HepG2 (cell line): ENCODE data around the gene FAM234B. TPM values are rescaled to one million over a fixed set of nuclear protein-coding genes. Genes with fewer than 3 reads are reported as not detected.

Experiments
- ATAC-seq: fragments of 200-7000 bp; cut with Tn5 transposase; 3 replicates; pipeline ENCODE4 v1.9.1; 2020; ENCODE audit warnings: mild to moderate bottlenecking, moderate library complexity
- BruUV-seq: library from RNA; stranded (reverse); fragments of 400-500 nt; replicated peaks from 2 replicates; lab custom pipeline; 2021; lab: Mats Ljungman, UMichigan
- CTCF ChIA-PET: fragments of 300-600 bp; formaldehyde crosslinking; extraction: SDS; loops from one replicate; lab custom pipeline; 2021; ENCODE audit warnings: low total read pairs, inconsistent platforms, low intra/inter-chr PET ratio; lab: Yijun Ruan, JAX
- POLR2A ChIA-PET: fragments of 350-600 bp; sonication (Branson Sonifier 250); formaldehyde crosslinking; loops from one replicate; lab custom pipeline; 2020; ENCODE audit warnings: antibody characterized with exemption, inconsistent platforms; lab: Yijun Ruan, JAX
- DNase-seq: peaks from one replicate; pipeline ENCODE4 v3.0.0-alpha.2; 2015; ENCODE audit warnings: low spot score
- FAIRE-seq: peaks from 3 replicates; lab custom pipeline; 2011; peaks lifted over from hg19 to GRCh38; lab: Jason Lieb, UNC
- H2AFZ ChIP-seq: one replicate; pipeline ENCODE4 v1.6.1; 2011; ENCODE audit warnings: low read length, inconsistent platforms
- H3K27ac ChIP-seq: fragments of 300-600 bp; 3 replicates; pipeline ENCODE4 v1.8.0; 2011; ENCODE audit warnings: mixed run types, mild to moderate bottlenecking, mixed read lengths, low read length, inconsistent platforms; ENCODE audit not compliant: insufficient read depth; ENCODE audit errors: extremely low read length
- H3K27me3 ChIP-seq, 2 experiments: fragments of 200-600 bp in 1 of 2; 2 replicates in 1 of 2; 3 replicates in 1 of 2; pipeline versions ENCODE4 v1.6.0 to v1.8.0; 2011; ENCODE audit warnings: low read length in 2 of 2, mild to moderate bottlenecking in 2 of 2, moderate library complexity in 2 of 2, inconsistent platforms in 1 of 2; ENCODE audit not compliant: insufficient read depth in 2 of 2, control insufficient read depth in 1 of 2
- H3K36me3 ChIP-seq, 2 experiments: fragments of 200-600 bp in 1 of 2; replicated peaks in 1 of 2; 2 replicates in 1 of 2; 3 replicates in 1 of 2; pipeline versions ENCODE4 v1.5.1 to v1.8.0; 2011; ENCODE audit warnings: low read length in 2 of 2, inconsistent platforms in 1 of 2; ENCODE audit not compliant: insufficient read depth in 2 of 2, control insufficient read depth in 1 of 2
- H3K4me1 ChIP-seq: 2 replicates; pipeline ENCODE4 v1.5.1; 2012; ENCODE audit warnings: low read length, inconsistent platforms; ENCODE audit not compliant: insufficient read depth
- H3K4me2 ChIP-seq: 2 replicates; pipeline ENCODE4 v1.6.0; 2011; ENCODE audit warnings: low read depth, low read length, inconsistent platforms
- H3K4me3 ChIP-seq, 3 experiments: fragments of 200-600 bp in 1 of 3; sonication (generic), shearing (Covaris generic) in 1 of 3; replicated peaks in 1 of 3; 2 replicates each; pipeline ENCODE4 v1.5.1; 2011 to 2016; ENCODE audit warnings: low read length in 3 of 3, inconsistent platforms in 2 of 3, low read depth in 2 of 3, mild to moderate bottlenecking in 2 of 3, control low read depth in 1 of 3, mixed read lengths in 1 of 3; ENCODE audit not compliant: insufficient read depth in 1 of 3
- H3K79me2 ChIP-seq: one replicate; pipeline ENCODE4 v1.6.1; 2011; ENCODE audit warnings: low read length, inconsistent platforms; ENCODE audit not compliant: insufficient read depth
- H3K9ac ChIP-seq: 2 replicates; pipeline ENCODE4 v1.6.0; 2011; ENCODE audit warnings: mild to moderate bottlenecking, low read depth, low read length, inconsistent platforms; ENCODE audit not compliant: insufficient read depth
- H3K9me3 ChIP-seq: 2 replicates; pipeline ENCODE4 v1.5.1; 2012; ENCODE audit warnings: mild to moderate bottlenecking, low read length
- H4K20me1 ChIP-seq: 2 replicates; pipeline ENCODE4 v1.6.0; 2011; ENCODE audit warnings: inconsistent platforms, mild to moderate bottlenecking, low read length, moderate library complexity; ENCODE audit not compliant: insufficient read depth
- NAIF1 ChIP-seq: sonication (generic); formaldehyde crosslinking; IDR thresholded peaks from 2 replicates; pipeline ENCODE4 v1.5.0; 2020; ENCODE audit warnings: mild to moderate bottlenecking, missing genetic modification reagents, borderline replicate concordance
- NR2F1 ChIP-seq, 2 experiments: fragments of 450-650 bp in 1 of 2; formaldehyde crosslinking in 1 of 2; IDR thresholded peaks; 2 replicates each; pipeline versions ENCODE4 v1.5.0 to v1.6.1; 2016 to 2020; ENCODE audit warnings: mild to moderate bottlenecking in 1 of 2, missing compliant biosample characterization in 1 of 2, missing genetic modification reagents in 1 of 2, moderate library complexity in 1 of 2
- ZNF629 ChIP-seq: sonication (generic); formaldehyde crosslinking; conservative IDR thresholded peaks from 2 replicates; pipeline ENCODE4 v1.5.0; 2020; ENCODE audit warnings: missing genetic modification reagents
- ZNF816 ChIP-seq: sonication (generic); formaldehyde crosslinking; IDR thresholded peaks from 2 replicates; pipeline ENCODE4 v1.8.0; 2022; ENCODE audit warnings: missing genetic modification reagents, mild to moderate bottlenecking, borderline replicate concordance
- WGBS: methylation state at CpG from one replicate; pipeline ENCODE4 v1.1.6; 2017; ENCODE audit warnings: low lambda C conversion rate; 5-methylcytosine and 5-hydroxymethylcytosine counted together
- in situ Hi-C: cut with HindIII; loops from 2 replicates; pipeline ENCODE4 v1.10.0; 2017; ENCODE audit warnings: low pct_unique_long_range_greater_than_20kb; ENCODE audit not compliant: extremely low pct_ligation_motif_present
- intact Hi-C: fragments of 100-400 bp; cut with micrococcal nuclease; formaldehyde crosslinking; loops from one replicate; pipeline ENCODE4 v1.10.0; 2022; ENCODE audit not compliant: unreplicated experiment
- polyA plus RNA-seq, 8 experiments: library from polyadenylated mRNA; depleted of rRNA in 3 of 8; stranded (reverse) in 7 of 8; unstranded in 1 of 8; fragments of >200 nt; fragmentation: Illumina TruSeq in 4 of 8; extraction: Trizol in 4 of 8; gene quantifications; 2 replicates each; pipeline versions ENCODE4 v1.2.1 to v1.2.3, GENCODE V29; 2011 to 2016; ENCODE audit warnings: low read depth in 4 of 8, missing spikeins in 1 of 8, mixed read lengths in 1 of 8; ENCODE audit not compliant: insufficient read depth in 1 of 8
- total RNA-seq, 5 experiments: library from RNA; depleted of rRNA; stranded (reverse); fragments of >200 nt; fragmentation: Illumina TruSeq; extraction: Trizol; gene quantifications; 2 replicates each; pipeline ENCODE4 v1.2.3, GENCODE V29; 2016; ENCODE audit warnings: low read depth in 1 of 5
- TF ChIP-seq, protein P1 (sequence below): sonication (generic); formaldehyde crosslinking; IDR thresholded peaks from 2 replicates; pipeline ENCODE4 v1.5.0; 2020; ENCODE audit warnings: missing genetic modification reagents

FAM234B gene
- total and polyA plus RNA-seq, 2 of the 13 experiments (the other 11 are each of a cell fraction or from before 2014, with no cell fraction given), result 7.8 to 13.8 TPM

DNA sequence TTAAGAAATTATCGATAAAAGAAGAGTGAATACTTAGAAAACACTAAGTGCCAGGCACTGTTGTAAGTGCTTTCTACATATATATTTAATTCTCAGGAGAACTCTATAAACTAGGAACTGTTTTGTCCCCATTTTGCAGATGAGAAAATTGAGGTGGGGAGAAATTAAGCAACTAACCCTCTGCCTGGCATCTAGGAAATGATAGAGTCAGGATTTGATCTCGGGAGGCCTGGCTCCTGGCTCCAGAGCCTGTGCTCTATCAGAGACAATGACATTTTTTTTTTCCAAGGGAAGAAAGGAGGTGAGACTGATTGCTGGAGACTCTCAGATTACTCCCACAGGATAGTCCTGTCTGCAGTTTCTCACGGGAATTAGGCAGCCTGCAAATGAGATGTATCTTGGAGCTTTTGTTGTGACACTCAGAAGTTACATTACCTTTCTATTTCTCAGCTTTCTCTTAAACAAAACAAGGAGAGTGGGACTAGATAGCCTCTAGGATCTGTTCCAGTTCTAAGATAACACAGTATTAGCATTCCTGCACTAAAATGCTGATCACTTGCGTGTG, 1.4 kb upstream of the FAM234B start:
- CTCF ChIA-PET, result no interaction called here
- Histone ChIP-seq H3K4me1 (peaks cover 21% of the 10 kb centered on the region; the same call in 1 of the 2 replicates), H4K20me1 (no peaks in the 10 kb centered on the region), H3K4me3 (no peak overlapping the region), H3K27ac (no peak overlapping the region), H2AFZ (no peak overlapping the region), H3K79me2 (no peaks in the 10 kb centered on the region), H3K9ac (no peak overlapping the region), H3K27me3 (peaks cover 2 to 32% of the 10 kb centered on the region in 2 experiments; a peak in 3 of 5 replicates), H3K9me3 (no peaks in the 10 kb centered on the region), H3K4me2 (no peak overlapping the region), H3K36me3 (no peaks in the 10 kb centered on the region)
- DNase-seq (no peak), ATAC-seq (no peak), FAIRE-seq (no peak)
- BruUV-seq, result no TSS peak
- WGBS, result 20% methylated on average over 4 of the region's 4 CpGs
- POLR2A ChIA-PET, result no interaction called here
- TF ChIP-seq, protein P1, sequence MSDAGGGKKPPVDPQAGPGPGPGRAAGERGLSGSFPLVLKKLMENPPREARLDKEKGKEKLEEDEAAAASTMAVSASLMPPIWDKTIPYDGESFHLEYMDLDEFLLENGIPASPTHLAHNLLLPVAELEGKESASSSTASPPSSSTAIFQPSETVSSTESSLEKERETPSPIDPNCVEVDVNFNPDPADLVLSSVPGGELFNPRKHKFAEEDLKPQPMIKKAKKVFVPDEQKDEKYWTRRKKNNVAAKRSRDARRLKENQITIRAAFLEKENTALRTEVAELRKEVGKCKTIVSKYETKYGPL (CRISPR knock-in tag), result no peak
- peak; percentile 44 for TF ChIP-seq ZNF629 (CRISPR knock-in tag)
- in situ Hi-C loops (no loop called here), intact Hi-C loops (no loop called here)

DNA sequence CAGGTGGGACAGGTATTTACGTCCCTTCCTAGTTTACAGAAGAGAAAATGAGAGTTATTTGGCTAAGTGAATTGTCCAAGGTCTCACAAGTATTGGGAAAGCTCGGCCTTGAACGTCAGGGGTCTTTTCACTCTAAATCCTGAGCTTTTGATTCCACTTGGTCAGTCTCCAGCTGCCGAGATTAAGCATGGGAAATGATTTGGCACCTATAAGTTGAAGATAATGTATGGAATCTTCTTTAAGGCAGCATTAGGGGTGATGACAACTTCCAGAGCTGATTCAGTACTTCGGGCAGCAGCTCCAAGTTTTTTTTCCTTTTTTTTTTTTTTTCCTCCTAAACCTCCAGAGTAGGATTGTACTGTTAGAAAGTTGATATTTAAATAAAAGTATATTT, 722 bp downstream of the FAM234B start:
- DNase-seq (no peak), FAIRE-seq (no peak)
- no peak overlapping the region for H3K27ac ChIP-seq
- no peaks in the 10 kb centered on the region for H3K36me3 ChIP-seq
- H3K9me3 ChIP-seq, result no peaks in the 10 kb centered on the region
- H3K4me3 ChIP-seq, result peak overlapping the region; percentile 92 to 99 (median 94)
- WGBS, result under 1% methylated on average over 5 of the region's 5 CpGs
- H4K20me1 ChIP-seq, result no peaks in the 10 kb centered on the region
- POLR2A ChIA-PET, result no interaction called here
- in situ Hi-C loops, result no loop called here
- BruUV-seq, result no TSS peak
- 0 out of 2 replicates have a peak, but pooled peaks have one; percentile 13 for TF ChIP-seq ZNF816 (CRISPR knock-in tag)
- TF ChIP-seq NR2F1 (CRISPR knock-in tag; IDR thresholded peaks at IDR 0.05), result 0 out of 4 replicates have a peak, but pooled peaks of 1 of the 2 experiments have one; percentile 8
- TF ChIP-seq NAIF1, result no peak
- TF ChIP-seq, all 625 proteins: peak for 2
- Histone ChIP-seq H3K9ac (peak overlapping the region; percentile 61; the same call in 1 of the 2 replicates), H3K27me3 (peaks cover 2 to 23% of the 10 kb centered on the region in 2 experiments; a peak in 3 of 5 replicates), H2AFZ (peak overlapping the region; percentile 56), H3K79me2 (no peaks in the 10 kb centered on the region), H3K4me2 (peak overlapping the region; percentile 97), H3K4me1 (peaks cover 27% of the 10 kb centered on the region)
- ATAC-seq, result no peak
- intact Hi-C loops, result loop anchor here (1.0 kb wide), 1 partner anchor 34 kb away; no protein-coding TSS in a partner anchor
- CTCF ChIA-PET, result no interaction called here
